ENCODE data around the gene CASTOR2.

Gene CASTOR2

DNA sequence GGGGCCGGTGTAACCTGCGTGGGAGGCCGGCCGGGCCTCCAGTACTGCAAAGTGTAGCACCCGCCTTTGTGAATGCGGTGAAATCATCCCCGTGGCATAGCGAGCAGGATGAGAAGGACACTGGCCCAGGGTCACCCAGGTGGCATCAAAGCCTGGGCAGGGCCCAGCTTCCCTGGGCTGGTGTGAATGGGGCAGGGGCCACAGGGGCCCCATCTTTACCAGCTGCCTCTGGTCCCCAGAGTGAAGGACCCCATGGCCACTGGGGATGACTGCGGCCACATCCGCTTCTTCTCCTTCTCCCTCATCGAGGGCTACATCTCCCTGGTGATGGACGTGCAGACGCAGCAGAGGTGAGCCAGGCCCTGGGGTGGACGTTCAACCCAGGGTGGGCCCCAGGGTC, 55.3 kb downstream of the CASTOR2 start:
- in situ Hi-C loops (cut with MboI; ENCODE audit: low sequenced_read_pairs, unreplicated experiment), result no loop called here
- no peak for DNase-seq (ENCODE audit: low spot score)
- TF ChIP-seq, protein P1, sequence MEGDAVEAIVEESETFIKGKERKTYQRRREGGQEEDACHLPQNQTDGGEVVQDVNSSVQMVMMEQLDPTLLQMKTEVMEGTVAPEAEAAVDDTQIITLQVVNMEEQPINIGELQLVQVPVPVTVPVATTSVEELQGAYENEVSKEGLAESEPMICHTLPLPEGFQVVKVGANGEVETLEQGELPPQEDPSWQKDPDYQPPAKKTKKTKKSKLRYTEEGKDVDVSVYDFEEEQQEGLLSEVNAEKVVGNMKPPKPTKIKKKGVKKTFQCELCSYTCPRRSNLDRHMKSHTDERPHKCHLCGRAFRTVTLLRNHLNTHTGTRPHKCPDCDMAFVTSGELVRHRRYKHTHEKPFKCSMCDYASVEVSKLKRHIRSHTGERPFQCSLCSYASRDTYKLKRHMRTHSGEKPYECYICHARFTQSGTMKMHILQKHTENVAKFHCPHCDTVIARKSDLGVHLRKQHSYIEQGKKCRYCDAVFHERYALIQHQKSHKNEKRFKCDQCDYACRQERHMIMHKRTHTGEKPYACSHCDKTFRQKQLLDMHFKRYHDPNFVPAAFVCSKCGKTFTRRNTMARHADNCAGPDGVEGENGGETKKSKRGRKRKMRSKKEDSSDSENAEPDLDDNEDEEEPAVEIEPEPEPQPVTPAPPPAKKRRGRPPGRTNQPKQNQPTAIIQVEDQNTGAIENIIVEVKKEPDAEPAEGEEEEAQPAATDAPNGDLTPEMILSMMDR (IDR thresholded peaks at IDR 0.05; ENCODE audit: borderline replicate concordance, control extremely low read depth, extremely low read depth, insufficient read depth, missing control alignments), result no peak

DNA sequence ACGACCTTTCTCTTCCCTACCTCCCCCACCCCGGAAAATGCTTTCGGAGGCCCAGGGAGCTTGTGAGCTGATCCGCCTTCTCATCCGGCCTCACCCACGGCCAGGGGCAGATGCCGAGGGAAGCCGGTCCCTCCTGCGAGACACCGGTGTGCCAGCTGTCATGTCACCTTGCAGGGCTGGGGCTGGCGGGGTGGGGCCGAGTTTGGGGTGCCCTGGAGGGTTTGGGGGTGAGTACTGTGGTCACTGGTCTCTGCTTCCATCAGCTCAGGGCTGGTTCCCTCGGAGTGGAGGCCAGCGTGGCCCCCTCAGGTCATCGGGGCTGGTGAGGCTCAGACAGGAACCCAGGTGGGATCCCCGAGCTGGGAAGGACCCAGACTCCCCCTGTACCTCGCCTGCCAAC, 60.4 kb downstream of the CASTOR2 start:
- in situ Hi-C loops (cut with MboI; ENCODE audit: low sequenced_read_pairs, unreplicated experiment), result no loop called here
- TF ChIP-seq, protein P1 (IDR thresholded peaks at IDR 0.05; ENCODE audit: borderline replicate concordance, control extremely low read depth, extremely low read depth, insufficient read depth, missing control alignments), result no peak
- no peak for DNase-seq (ENCODE audit: low spot score)

DNA sequence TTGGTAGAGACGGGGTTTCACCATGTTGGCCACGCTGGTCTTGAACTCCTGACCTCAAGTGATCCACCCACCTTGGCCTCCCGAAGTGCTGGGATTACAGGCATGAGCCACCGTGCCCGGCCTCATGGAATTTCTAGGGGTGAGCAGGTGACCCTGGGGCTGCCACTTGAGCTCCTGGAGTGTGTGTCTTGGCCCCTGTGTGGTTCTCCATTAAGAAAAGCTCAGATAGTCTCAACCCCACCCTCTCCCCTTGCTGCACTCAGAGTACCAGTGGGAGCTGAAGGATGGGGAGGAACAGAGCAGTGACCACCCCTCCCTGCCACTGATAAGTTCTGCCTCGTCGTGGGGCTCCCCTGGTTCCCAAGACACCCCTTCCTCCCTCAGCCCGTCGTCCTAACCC, 63.8 kb downstream of the CASTOR2 start:
- in situ Hi-C loops (cut with MboI; ENCODE audit: low sequenced_read_pairs, unreplicated experiment), result no loop called here
- DNase-seq (ENCODE audit: low spot score), result no peak
- TF ChIP-seq, protein P1 (IDR thresholded peaks at IDR 0.05; ENCODE audit: borderline replicate concordance, control extremely low read depth, extremely low read depth, insufficient read depth, missing control alignments), result no peak

DNA sequence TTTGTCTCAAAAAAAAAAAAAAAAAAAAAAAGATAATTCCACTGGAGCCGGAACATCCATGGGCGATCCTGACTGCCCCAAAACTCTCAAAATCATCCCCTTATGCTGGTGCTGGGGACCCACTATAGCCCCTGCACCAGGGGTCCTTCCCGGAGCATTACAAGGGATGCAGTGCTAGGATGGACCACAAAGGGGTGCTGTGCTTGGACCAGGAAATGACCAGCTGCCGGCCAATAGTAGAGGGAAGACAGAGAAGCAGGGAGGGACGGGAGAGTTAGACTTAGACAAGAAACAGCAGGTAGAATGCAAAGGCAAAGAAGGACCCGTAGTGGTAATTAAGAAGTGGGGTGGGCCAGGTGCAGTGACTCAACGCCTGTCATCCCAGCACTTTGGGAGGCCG, 68.6 kb downstream of the CASTOR2 start:
- DNase-seq (ENCODE audit: low spot score), result no peak
- TF ChIP-seq, protein P1 (IDR thresholded peaks at IDR 0.05; ENCODE audit: borderline replicate concordance, control extremely low read depth, extremely low read depth, insufficient read depth, missing control alignments), result no peak
- in situ Hi-C loops (cut with MboI; ENCODE audit: low sequenced_read_pairs, unreplicated experiment), result no loop called here

DNA sequence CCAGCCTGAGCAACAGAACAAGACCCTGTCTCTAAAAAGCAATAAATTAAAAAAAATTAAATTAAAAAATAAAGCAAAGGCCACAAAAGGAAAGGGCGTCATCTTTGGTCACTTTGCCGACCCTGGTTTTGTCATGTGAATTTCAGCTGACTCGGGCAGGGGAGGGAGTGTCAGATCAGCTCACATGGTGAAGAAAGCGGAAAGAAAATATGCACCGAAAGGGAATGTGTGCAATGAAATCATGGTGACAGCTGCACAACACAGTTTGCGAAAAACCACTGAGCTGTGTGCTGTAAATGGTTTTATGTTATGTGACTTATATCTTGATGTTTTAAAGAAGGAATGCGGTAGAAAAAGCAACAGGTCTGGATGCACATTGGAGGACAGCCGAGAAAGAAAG, 69.3 kb downstream of the CASTOR2 start:
- no peak for DNase-seq (ENCODE audit: low spot score)
- in situ Hi-C loops (cut with MboI; ENCODE audit: low sequenced_read_pairs, unreplicated experiment), result no loop called here
- TF ChIP-seq, protein P1 (IDR thresholded peaks at IDR 0.05; ENCODE audit: borderline replicate concordance, control extremely low read depth, extremely low read depth, insufficient read depth, missing control alignments), result no peak

DNA sequence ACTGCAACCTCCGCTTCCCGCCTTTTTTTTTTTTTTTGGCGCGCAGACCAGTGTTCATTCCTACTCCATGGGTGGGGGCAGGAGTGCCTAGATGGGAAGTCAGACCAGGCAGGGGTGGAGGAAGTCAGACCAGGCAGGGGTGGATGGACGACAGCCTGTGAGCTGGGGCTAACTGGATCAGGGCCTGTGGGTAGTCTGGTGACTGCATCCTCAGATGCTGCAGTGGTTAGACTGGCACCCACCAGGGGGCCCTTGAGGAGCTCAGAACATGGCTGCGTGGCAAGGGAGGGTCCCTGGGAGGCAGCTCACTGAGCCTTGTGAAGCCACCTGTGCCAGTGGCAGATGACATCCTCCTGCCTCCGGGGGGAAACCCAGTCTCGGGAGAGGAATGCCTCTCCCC, 74.0 kb downstream of the CASTOR2 start:
- in situ Hi-C loops (cut with MboI; ENCODE audit: low sequenced_read_pairs, unreplicated experiment), result no loop called here
- DNase-seq (ENCODE audit: low spot score), result no peak

More for the DNA sequence above, 74.0 kb downstream of the CASTOR2 start:
- TF ChIP-seq, protein P1 (IDR thresholded peaks at IDR 0.05; ENCODE audit: borderline replicate concordance, control extremely low read depth, extremely low read depth, insufficient read depth, missing control alignments), result no peak
